IPS-15b (cell line): ENCODE data around the gene CTXND1.
"Not testable (repeated sequence)": the region's sequence is repeated elsewhere in the genome, so short reads cannot be mapped to it uniquely, and the experiment has no call there.

ENCODE experiments used
- H3K27me3 ChIP-seq: one replicate; pipeline ENCODE4 v1.6.1; 2013; ENCODE audit warnings: low read length; ENCODE audit not compliant: control insufficient read depth, insufficient read depth
- H3K36me3 ChIP-seq: one replicate; pipeline ENCODE4 v1.6.1; 2013; ENCODE audit warnings: low read length; ENCODE audit not compliant: control insufficient read depth, insufficient read depth
- H3K4me1 ChIP-seq: one replicate; pipeline ENCODE4 v1.6.1; 2013; ENCODE audit warnings: mild to moderate bottlenecking, low read length; ENCODE audit not compliant: control insufficient read depth, insufficient read depth
- H3K4me3 ChIP-seq: one replicate; pipeline ENCODE4 v1.5.1; 2013; ENCODE audit warnings: low read depth, low read length
- H3K9ac ChIP-seq: one replicate; pipeline ENCODE4 v1.6.1; 2013; ENCODE audit warnings: low read depth, mild to moderate bottlenecking, low read length
- H3K9me3 ChIP-seq: one replicate; pipeline ENCODE4 v1.6.1; 2013; ENCODE audit warnings: mild to moderate bottlenecking, low read length; ENCODE audit not compliant: control insufficient read depth, insufficient read depth

Gene CTXND1

GRCh38 chr15:80252121-80252518, at the start of gene CTXND1:
CTXND1 (minus strand) TSS chr15:80252213; CDS start chr15:80201949, 50,264 bp downstream.
- peaks cover 43% of the 10 kb centered on the region for H3K27me3 ChIP-seq
- H3K4me3 ChIP-seq: peak within 1 kb of the TSS; percentile 53
- no peak within 1 kb of the TSS for H3K9ac ChIP-seq
- no peaks in the 10 kb centered on the region for H3K9me3 ChIP-seq
- no peaks in the 10 kb centered on the region for H3K36me3 ChIP-seq
- H3K4me1 ChIP-seq: peaks cover 2% of the 10 kb centered on the region

- Histone ChIP-seq H3K9ac (no peak overlapping the region), H3K9me3 (no peaks in the 10 kb centered on the region), H3K4me3 (no peak overlapping the region), H3K36me3 (no peaks in the 10 kb centered on the region), H3K27me3 (no peaks in the 10 kb centered on the region), H3K4me1 (no peaks in the 10 kb centered on the region)
Measured at GRCh38 chr15:80301472-80301871, 49.5 kb upstream of the CTXND1 start.

DNA sequence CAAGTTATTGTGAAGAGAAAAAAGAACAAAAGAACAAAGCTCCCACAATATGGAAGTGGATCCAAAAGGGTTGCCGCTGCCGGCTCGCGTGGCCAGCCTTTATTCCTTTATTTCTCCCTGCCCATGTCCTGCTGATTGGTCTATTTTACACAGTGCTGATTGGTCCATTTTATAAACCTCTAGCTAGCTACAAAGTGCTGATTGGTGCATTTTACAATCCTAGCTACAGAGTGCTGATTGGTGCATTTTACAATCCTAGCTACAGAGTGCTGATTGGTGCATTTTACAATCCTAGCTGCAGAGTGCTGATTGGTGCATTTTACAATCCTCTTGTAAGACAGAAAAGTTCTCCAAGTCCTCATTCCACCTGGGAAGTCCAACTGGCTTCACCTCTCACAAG, 43.8 kb upstream of the CTXND1 start:
- H3K36me3 ChIP-seq, H3K9ac ChIP-seq, H3K27me3 ChIP-seq: not testable (repeated sequence)

DNA sequence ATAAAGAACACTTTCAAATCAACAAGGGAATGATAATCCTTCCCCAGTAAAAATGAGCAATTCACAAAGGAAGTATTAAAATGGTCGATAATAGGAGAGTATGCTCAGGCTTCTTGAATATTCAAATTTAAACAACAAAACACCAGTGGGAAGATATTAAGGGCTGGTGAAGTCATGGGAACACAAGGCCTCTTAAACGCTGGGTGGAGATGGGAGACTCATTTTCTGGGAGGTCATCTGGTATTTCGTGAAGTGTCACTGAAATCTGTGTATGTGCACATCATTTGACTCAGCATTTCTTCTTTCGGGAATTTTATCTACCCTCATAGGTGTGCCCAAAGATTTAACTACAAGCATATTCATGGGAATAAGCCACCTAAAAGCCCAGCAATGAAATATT, 40.1 kb upstream of the CTXND1 start:
- no peak overlapping the region for H3K9ac ChIP-seq
- H3K4me3 ChIP-seq: no peak overlapping the region
- no peaks in the 10 kb centered on the region for H3K27me3 ChIP-seq
- H3K9me3 ChIP-seq: no peaks in the 10 kb centered on the region
- no peaks in the 10 kb centered on the region for H3K36me3 ChIP-seq
- H3K4me1 ChIP-seq: no peaks in the 10 kb centered on the region

More for the DNA sequence above, 43.8 kb upstream of the CTXND1 start:
- H3K9me3 ChIP-seq, H3K4me1 ChIP-seq, H3K4me3 ChIP-seq: not testable (repeated sequence)

- H3K4me3 ChIP-seq, H3K27me3 ChIP-seq, H3K9ac ChIP-seq, H3K4me1 ChIP-seq, H3K9me3 ChIP-seq, H3K36me3 ChIP-seq: not testable (repeated sequence)
Measured at GRCh38 chr15:80290891-80291290, 38.9 kb upstream of the CTXND1 start.

DNA sequence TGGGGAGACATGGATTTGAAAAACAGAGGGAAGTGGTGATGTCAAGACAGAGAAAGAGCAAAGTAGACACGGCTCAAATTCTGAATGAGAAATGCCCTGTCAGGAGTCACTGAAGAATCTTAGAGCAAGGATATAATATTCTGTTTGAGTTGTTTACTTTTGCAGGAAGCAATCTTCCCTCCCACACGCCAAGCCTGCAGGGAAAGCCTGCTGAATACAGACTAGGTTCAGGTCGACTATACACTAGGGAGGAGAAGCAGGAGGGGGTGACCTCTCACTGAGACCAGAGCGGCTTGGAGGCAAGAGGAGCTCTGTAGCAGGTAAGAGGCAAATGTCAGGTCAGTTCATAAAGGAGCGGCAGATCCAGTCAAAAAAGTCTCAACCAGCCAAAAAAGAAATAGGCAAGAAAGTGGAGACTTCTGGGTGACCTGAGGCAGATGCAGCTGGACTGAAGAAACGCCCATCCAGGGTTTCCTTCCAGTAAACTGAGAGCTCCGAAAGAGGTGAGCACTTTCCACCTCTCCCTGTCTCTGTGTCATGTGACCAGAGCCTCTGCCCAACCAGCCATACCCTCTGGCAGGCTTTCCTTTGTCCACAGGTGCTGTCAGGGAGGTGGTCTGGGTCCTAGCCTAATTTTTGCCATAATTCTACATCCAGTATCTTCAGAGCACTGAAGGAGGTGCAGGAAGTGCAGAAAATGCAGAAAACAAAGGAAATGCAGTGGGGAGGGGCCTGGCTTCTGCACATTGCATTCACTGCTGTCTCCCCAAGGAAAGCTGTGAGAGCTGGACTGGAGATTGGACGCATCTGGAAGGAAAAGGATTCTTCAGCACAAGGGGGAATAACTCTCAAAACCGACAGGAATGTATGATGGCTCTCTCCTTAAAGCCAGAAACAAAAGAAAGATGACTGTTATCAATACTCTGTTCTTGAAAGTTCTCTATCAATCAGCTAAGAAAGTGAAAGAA, 37.8 kb upstream of the CTXND1 start:
- no peak overlapping the region for H3K9ac ChIP-seq
- H3K36me3 ChIP-seq: no peaks in the 10 kb centered on the region
- H3K4me1 ChIP-seq: no peaks in the 10 kb centered on the region
- no peaks in the 10 kb centered on the region for H3K27me3 ChIP-seq
- no peaks in the 10 kb centered on the region for H3K9me3 ChIP-seq
- H3K4me3 ChIP-seq: no peak overlapping the region

GRCh38 chr15:80288131-80288530, 36.1 kb upstream of the CTXND1 start:
- Histone ChIP-seq H3K9me3 (no peaks in the 10 kb centered on the region), H3K4me1 (no peaks in the 10 kb centered on the region), H3K9ac (no peak overlapping the region), H3K27me3 (no peaks in the 10 kb centered on the region), H3K4me3 (no peak overlapping the region), H3K36me3 (no peaks in the 10 kb centered on the region)

GRCh38 chr15:80286055-80286454, 34.0 kb upstream of the CTXND1 start:
- Histone ChIP-seq H3K9ac (no peak overlapping the region), H3K4me3 (no peak overlapping the region), H3K27me3 (no peaks in the 10 kb centered on the region), H3K36me3 (no peaks in the 10 kb centered on the region), H3K4me1 (no peaks in the 10 kb centered on the region), H3K9me3 (no peaks in the 10 kb centered on the region)

- no peak overlapping the region for H3K4me3 ChIP-seq
- no peaks in the 10 kb centered on the region for H3K4me1 ChIP-seq
- H3K36me3 ChIP-seq: no peaks in the 10 kb centered on the region
- no peak overlapping the region for H3K9ac ChIP-seq
- no peaks in the 10 kb centered on the region for H3K9me3 ChIP-seq
- H3K27me3 ChIP-seq: no peaks in the 10 kb centered on the region
Measured at GRCh38 chr15:80285379-80285778, 33.4 kb upstream of the CTXND1 start.

- no peak overlapping the region for H3K4me3 ChIP-seq
- no peaks in the 10 kb centered on the region for H3K27me3 ChIP-seq
- no peaks in the 10 kb centered on the region for H3K36me3 ChIP-seq
- no peak overlapping the region for H3K9ac ChIP-seq
- no peaks in the 10 kb centered on the region for H3K9me3 ChIP-seq
- no peaks in the 10 kb centered on the region for H3K4me1 ChIP-seq
Measured at GRCh38 chr15:80283531-80283930, 31.5 kb upstream of the CTXND1 start.

- no peak overlapping the region for H3K9ac ChIP-seq
- no peaks in the 10 kb centered on the region for H3K4me1 ChIP-seq
- H3K27me3 ChIP-seq: no peaks in the 10 kb centered on the region
- H3K9me3 ChIP-seq: no peaks in the 10 kb centered on the region
- no peak overlapping the region for H3K4me3 ChIP-seq
- H3K36me3 ChIP-seq: no peaks in the 10 kb centered on the region
Measured at GRCh38 chr15:80277147-80277546, 25.1 kb upstream of the CTXND1 start.

GRCh38 chr15:80275961-80276360, 23.9 kb upstream of the CTXND1 start:
- Histone ChIP-seq H3K36me3 (no peaks in the 10 kb centered on the region), H3K4me1 (no peaks in the 10 kb centered on the region), H3K9ac (no peak overlapping the region), H3K27me3 (no peaks in the 10 kb centered on the region), H3K4me3 (no peak overlapping the region), H3K9me3 (no peaks in the 10 kb centered on the region)
